H1 (cell line): ENCODE results near the gene B3GALT5. TPM values are rescaled to one million over a fixed set of nuclear protein-coding genes. Genes with fewer than 3 reads are reported as not detected.

Source experiments
- CTCF ChIA-PET: fragments of 300-600 bp; sonication (Branson Sonifier 250); formaldehyde crosslinking; loops from one replicate; lab custom pipeline; 2021; ENCODE audit not compliant: partially characterized antibody; lab: Charles Lee
- POLR2A ChIA-PET: fragments of 300-600 bp; sonication (Branson Sonifier 250); formaldehyde crosslinking; loops from one replicate; lab custom pipeline; 2021; ENCODE audit warnings: inconsistent platforms; ENCODE audit not compliant: partially characterized antibody; lab: Charles Lee
- DNase-seq, 2 experiments: peaks; one replicate each; pipeline versions ENCODE4 v3.0.0 to v3.0.0-alpha.2; 2010 to 2022; ENCODE audit warnings: low spot score in 2 of 2, low read depth in 1 of 2, mixed read lengths in 1 of 2
- FAIRE-seq: peaks from 2 replicates; lab custom pipeline; 2011; peaks lifted over from hg19 to GRCh38; lab: Jason Lieb, UNC
- H2AFZ ChIP-seq: 2 replicates; pipeline ENCODE4 v1.8.1; 2012; ENCODE audit warnings: low read length, inconsistent platforms
- H2AK5ac ChIP-seq: 2 replicates; pipeline ENCODE4 v1.6.1; 2013; ENCODE audit warnings: low read depth, low read length
- H2BK120ac ChIP-seq: replicated peaks from 2 replicates; pipeline ENCODE3; 2013; ENCODE audit warnings: low read depth, low read length, inconsistent platforms
- H2BK12ac ChIP-seq: 2 replicates; pipeline ENCODE4 v1.6.1; 2013; ENCODE audit warnings: low read depth, low read length
- H2BK15ac ChIP-seq: 2 replicates; pipeline ENCODE4 v1.6.1; 2013; ENCODE audit warnings: low read length
- H2BK20ac ChIP-seq: 2 replicates; pipeline ENCODE4 v1.6.1; 2013; ENCODE audit warnings: low read length
- H2BK5ac ChIP-seq: 2 replicates; pipeline ENCODE4 v1.6.1; 2013; ENCODE audit warnings: low read depth, low read length
- H3K14ac ChIP-seq: 2 replicates; pipeline ENCODE4 v1.6.1; 2013; ENCODE audit warnings: inconsistent platforms; ENCODE audit not compliant: insufficient read length
- H3K18ac ChIP-seq: 2 replicates; pipeline ENCODE4 v1.6.1; 2013; ENCODE audit warnings: low read length; ENCODE audit errors: extremely low read depth
- H3K23ac ChIP-seq: 2 replicates; pipeline ENCODE4 v1.6.1; 2013; ENCODE audit warnings: inconsistent platforms; ENCODE audit not compliant: insufficient read length
- H3K23me2 ChIP-seq: 2 replicates; pipeline ENCODE4 v1.6.1; 2013; ENCODE audit warnings: low read depth, low read length
- H3K27ac ChIP-seq: 2 replicates; pipeline ENCODE4 v1.6.1; 2011; ENCODE audit warnings: low read depth, low read length, inconsistent platforms
- H3K27me3 ChIP-seq, 4 experiments: replicated peaks in 1 of 4; 1 replicate in 1 of 4; 2 replicates in 3 of 4; pipeline versions ENCODE4 v1.6.1 to v1.8.1; 2011 to 2013; ENCODE audit warnings: low read length in 3 of 4, mild to moderate bottlenecking in 3 of 4, inconsistent platforms in 2 of 4, mixed read lengths in 2 of 4, moderate library complexity in 1 of 4; ENCODE audit not compliant: control insufficient read depth in 3 of 4, insufficient read depth in 3 of 4; ENCODE audit errors: extremely low read depth in 1 of 4
- H3K36me3 ChIP-seq, 4 experiments: 2 replicates each; pipeline versions ENCODE4 v1.6.1 to v1.8.1; 2011 to 2013; ENCODE audit warnings: mild to moderate bottlenecking in 4 of 4, low read length in 3 of 4, moderate library complexity in 2 of 4, control low read depth in 1 of 4, inconsistent platforms in 1 of 4; ENCODE audit not compliant: insufficient read depth in 4 of 4, control insufficient read depth in 2 of 4
- H3K4ac ChIP-seq: replicated peaks from 2 replicates; pipeline ENCODE3; 2013; ENCODE audit warnings: low read length, low read depth, mixed read lengths, inconsistent platforms; ENCODE audit not compliant: insufficient read length
- H3K4me1 ChIP-seq, 4 experiments: replicated peaks in 1 of 4; 1 replicate in 1 of 4; 2 replicates in 3 of 4; pipeline versions ENCODE4 v1.6.1 to v1.8.1; 2011 to 2013; ENCODE audit warnings: low read length in 3 of 4, inconsistent platforms in 2 of 4, mixed read lengths in 1 of 4; ENCODE audit not compliant: insufficient read depth in 4 of 4, control insufficient read depth in 3 of 4
- H3K4me2 ChIP-seq, 2 experiments: 2 replicates each; pipeline versions ENCODE4 v1.6.1 to v1.8.1; 2011 to 2013; ENCODE audit warnings: low read depth in 2 of 2, low read length in 2 of 2, control low read depth in 1 of 2, inconsistent platforms in 1 of 2, mild to moderate bottlenecking in 1 of 2; ENCODE audit not compliant: insufficient read depth in 1 of 2
- H3K4me3 ChIP-seq, 4 experiments: fragments of 200-600, 300-600 bp in 1 of 4; sonication (generic), shearing (Covaris generic), sonication (Bioruptor Twin) in 1 of 4; 2 replicates each; pipeline versions ENCODE4 v1.5.1 to v1.8.1; 2011 to 2016; ENCODE audit warnings: low read length in 4 of 4, low read depth in 3 of 4, control low read depth in 2 of 4, inconsistent platforms in 2 of 4, mild to moderate bottlenecking in 2 of 4, mixed read lengths in 1 of 4, moderate library complexity in 1 of 4; ENCODE audit not compliant: insufficient read depth in 2 of 4; ENCODE audit errors: extremely low read depth in 1 of 4
- H3K56ac ChIP-seq: replicated peaks from 2 replicates; pipeline ENCODE3; 2013; ENCODE audit warnings: low read depth, mild to moderate bottlenecking, mixed read lengths, low read length, inconsistent platforms; ENCODE audit not compliant: insufficient read length
- H3K79me1 ChIP-seq: 2 replicates; pipeline ENCODE4 v1.6.1; 2013; ENCODE audit warnings: low read depth, low read length, control low read depth
- H3K79me2 ChIP-seq, 2 experiments: 2 replicates each; pipeline versions ENCODE4 v1.6.1 to v1.8.1; 2012 to 2013; ENCODE audit warnings: low read length in 2 of 2, mild to moderate bottlenecking in 2 of 2, inconsistent platforms in 1 of 2; ENCODE audit not compliant: insufficient read depth in 2 of 2, control insufficient read depth in 1 of 2
- H3K9ac ChIP-seq, 4 experiments: replicated peaks in 1 of 4; 1 replicate in 1 of 4; 2 replicates in 3 of 4; pipeline versions ENCODE4 v1.6.1 to v1.8.1; 2011 to 2013; ENCODE audit warnings: low read depth in 3 of 4, low read length in 3 of 4, control low read depth in 2 of 4, mild to moderate bottlenecking in 2 of 4, moderate library complexity in 2 of 4, inconsistent platforms in 1 of 4; ENCODE audit errors: extremely low read depth in 1 of 4
- H3K9me3 ChIP-seq, 2 experiments: 2 replicates each; pipeline versions ENCODE4 v1.6.1 to v1.8.1; 2012 to 2013; ENCODE audit warnings: mild to moderate bottlenecking in 2 of 2, moderate library complexity in 2 of 2, control low read depth in 1 of 2, inconsistent platforms in 1 of 2, low read depth in 1 of 2, low read length in 1 of 2, mixed read lengths in 1 of 2; ENCODE audit not compliant: insufficient read depth in 2 of 2
- H4K20me1 ChIP-seq, 2 experiments: replicated peaks in 1 of 2; 2 replicates each; pipeline versions ENCODE3 to v1.8.1; 2011 to 2013; ENCODE audit warnings: inconsistent platforms in 2 of 2, low read length in 2 of 2, mild to moderate bottlenecking in 1 of 2; ENCODE audit not compliant: insufficient read depth in 2 of 2, control insufficient read depth in 1 of 2
- H4K5ac ChIP-seq: 2 replicates; pipeline ENCODE4 v1.6.1; 2013; ENCODE audit warnings: low read length, low read depth, mixed read lengths, inconsistent platforms; ENCODE audit not compliant: insufficient read length
- H4K8ac ChIP-seq: 2 replicates; pipeline ENCODE4 v1.8.0; 2013; ENCODE audit warnings: mild to moderate bottlenecking, moderate library complexity, low read length, inconsistent platforms; ENCODE audit not compliant: insufficient read depth; ENCODE audit errors: extremely low read depth
- H4K91ac ChIP-seq: replicated peaks from 2 replicates; pipeline ENCODE3; 2013; ENCODE audit warnings: low read length, mixed read lengths, inconsistent platforms; ENCODE audit not compliant: insufficient read length
- CBX8 ChIP-seq: fragments of 300-800, 300-1000 bp; sonication (generic); IDR thresholded peaks from 2 replicates; pipeline ENCODE4 v1.7.1; 2016; ENCODE audit warnings: low read depth, low read length, borderline replicate concordance
- SIX5 ChIP-seq: IDR thresholded peaks from 2 replicates; pipeline ENCODE4 v1.6.1; 2011; ENCODE audit warnings: mild to moderate bottlenecking, low read depth, low read length
- WGBS, 2 experiments: shearing (Covaris generic) in 1 of 2; methylation state at CpG; one replicate each; pipeline versions ENCODE4 v1.1.6 to v1.1.7; 2013 to 2015; ENCODE audit warnings: low lambda C conversion rate in 2 of 2, mixed read lengths in 2 of 2, inconsistent platforms in 1 of 2, low coverage in 1 of 2, missing lambda C conversion rate in 1 of 2; ENCODE audit not compliant: insufficient replicate concordance in 2 of 2, insufficient coverage in 1 of 2, insufficient read length in 1 of 2; ENCODE audit errors: extremely low coverage in 1 of 2, missing lambda C conversion rate in 1 of 2; 5-methylcytosine and 5-hydroxymethylcytosine counted together
- polyA plus RNA-seq, 7 experiments: library from polyadenylated mRNA; depleted of rRNA in 3 of 7; stranded (reverse) in 5 of 7; unstranded in 2 of 7; fragments of >200 nt in 5 of 7; fragments of 200-250 nt in 2 of 7; gene quantifications; 1 replicate in 5 of 7; 2 replicates in 1 of 7; 4 replicates in 1 of 7; pipeline versions ENCODE4 v1.2.1 to v1.2.3, GENCODE V29; 2011 to 2013; ENCODE audit warnings: missing spikeins in 2 of 7, mixed read lengths in 2 of 7
- total RNA-seq: library from RNA; stranded (reverse); fragmentation: NEBNext Ultra II Directional; extraction: Animal tissue kit (Norgen Biotek cat#: 25700); gene quantifications from 2 replicates; pipeline ENCODE4 v1.2.1, GENCODE V29; 2021

The B3GALT5 gene
- total and polyA plus RNA-seq, 2 of the 8 experiments (the other 6 are each of a cell fraction or from before 2014, with no cell fraction given): 11.9 to 25.1 TPM

- Histone ChIP-seq H3K79me2 (peaks cover 4 to 100% of the 10 kb centered on the region in 2 experiments; a peak in 3 of 4 replicates), H3K4ac (no peak overlapping the region), H4K91ac (no peak overlapping the region), H2BK20ac (no peak overlapping the region), H4K8ac (no peak overlapping the region), H2BK5ac (no peak overlapping the region), H4K20me1 (peaks cover 0 to 4% of the 10 kb centered on the region in 2 experiments), H2AK5ac (no peak overlapping the region), H3K27ac (no peak overlapping the region)
- CTCF ChIA-PET: interaction anchor here (1.4 to 2.0 kb wide), 3 partner anchors 15 to 86 kb away, joined by 3 to 5 read pairs (median 3); no protein-coding TSS in a partner anchor
- DNase-seq (no peak), FAIRE-seq (no peak)
- TF ChIP-seq SIX5 (no peak), CBX8 (no peak)
- TF ChIP-seq, all 59 proteins: peak for 0
- H3K23me2 ChIP-seq: no peaks in the 10 kb centered on the region; the same call in 1 of the 2 replicates
- no peak overlapping the region for H3K14ac ChIP-seq
- 85% methylated on average over 8 of the region's 8 CpGs; no CpG with 5 or more reads in 1 of the 2 experiments for WGBS, 2 experiments
- no peak overlapping the region for H4K5ac ChIP-seq
- POLR2A ChIA-PET: interaction anchor here (0.6 to 20.1 kb wide), 3 partner anchors 11 to 23 kb away, joined by 3 to 222 read pairs (median 17); partner anchors contain the start of gene B3GALT5
- H2AFZ ChIP-seq: no peak overlapping the region
- H3K27me3 ChIP-seq: no peaks in the 10 kb centered on the region
- peaks cover 0 to 13% (median 1%) of the 10 kb centered on the region in 4 experiments; a peak in 2 of 8 replicates for H3K36me3 ChIP-seq
- H2BK12ac ChIP-seq: no peak overlapping the region
- no peak overlapping the region for H2BK120ac ChIP-seq
- no peak overlapping the region for H3K18ac ChIP-seq
- H3K4me2 ChIP-seq: no peak overlapping the region
- no peak overlapping the region for H3K56ac ChIP-seq
- no peak overlapping the region for H3K23ac ChIP-seq
- H2BK15ac ChIP-seq: no peak overlapping the region
- H3K4me1 ChIP-seq: peaks cover 0 to 20% (median 5%) of the 10 kb centered on the region in 4 experiments; a peak in 4 of 7 replicates
- H3K9ac ChIP-seq: no peak overlapping the region
- H3K9me3 ChIP-seq: no peaks in the 10 kb centered on the region
- peaks cover 14% of the 10 kb centered on the region for H3K79me1 ChIP-seq
- no peak overlapping the region for H3K4me3 ChIP-seq
Observed at GRCh38 chr21:39630191-39630591, 17.5 kb downstream of the B3GALT5 start.
